IPS DF 19.7 (cell line): Measurements from ENCODE around the gene USP37.

ENCODE experiments used
- DNase-seq: peaks from one replicate; pipeline ENCODE4 v3.0.0-alpha.2; 2013; ENCODE audit warnings: low read depth, low spot score

The USP37 gene

GRCh38 chr2:218402911-218403411, 165.2 kb downstream of the USP37 start:
- DNase-seq, result no peak

GRCh38 chr2:218402491-218402901, 165.7 kb downstream of the USP37 start:
- DNase-seq, result no peak

GRCh38 chr2:218401890-218402289, 166.3 kb downstream of the USP37 start:
- DNase-seq, result no peak

GRCh38 chr2:218400930-218401881, 166.9 kb downstream of the USP37 start:
- no peak for DNase-seq
